ENCODE measurements around the gene LYRM7.

DNA sequence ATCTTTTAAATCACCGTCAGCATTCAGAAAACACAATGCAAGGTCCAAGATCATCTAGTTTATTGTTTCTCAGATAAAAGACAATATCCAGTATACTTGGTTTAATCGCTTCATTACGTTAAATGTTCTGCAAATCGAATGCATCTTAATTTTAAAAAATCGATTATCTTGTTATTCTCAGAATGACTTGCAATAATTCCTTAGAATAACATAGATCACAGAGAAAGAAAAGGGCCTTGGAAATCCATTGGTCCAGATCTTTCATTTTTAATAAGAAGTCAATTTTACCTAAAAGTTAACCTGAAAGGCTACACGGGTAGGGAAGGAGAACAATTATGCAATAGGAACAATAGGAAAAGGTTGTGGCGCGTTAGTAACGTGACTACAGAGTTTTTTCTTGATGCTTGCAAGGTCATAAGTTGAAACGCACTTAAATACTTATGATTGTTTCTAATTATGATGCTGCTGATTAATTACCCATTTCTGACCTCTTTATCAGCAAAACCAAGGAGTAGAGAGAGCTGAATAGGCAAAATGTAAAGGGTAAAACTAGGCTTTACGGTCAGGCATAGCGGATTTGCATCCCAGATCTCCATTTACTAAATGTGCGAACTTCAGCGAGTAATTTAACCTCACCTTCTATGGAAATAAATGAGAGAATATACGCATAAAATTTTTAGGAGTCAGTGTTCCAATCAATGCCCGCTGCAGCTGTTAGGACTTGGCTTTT, 769 bp upstream of the LYRM7 start:
- TF ChIP-seq, protein P1, sequence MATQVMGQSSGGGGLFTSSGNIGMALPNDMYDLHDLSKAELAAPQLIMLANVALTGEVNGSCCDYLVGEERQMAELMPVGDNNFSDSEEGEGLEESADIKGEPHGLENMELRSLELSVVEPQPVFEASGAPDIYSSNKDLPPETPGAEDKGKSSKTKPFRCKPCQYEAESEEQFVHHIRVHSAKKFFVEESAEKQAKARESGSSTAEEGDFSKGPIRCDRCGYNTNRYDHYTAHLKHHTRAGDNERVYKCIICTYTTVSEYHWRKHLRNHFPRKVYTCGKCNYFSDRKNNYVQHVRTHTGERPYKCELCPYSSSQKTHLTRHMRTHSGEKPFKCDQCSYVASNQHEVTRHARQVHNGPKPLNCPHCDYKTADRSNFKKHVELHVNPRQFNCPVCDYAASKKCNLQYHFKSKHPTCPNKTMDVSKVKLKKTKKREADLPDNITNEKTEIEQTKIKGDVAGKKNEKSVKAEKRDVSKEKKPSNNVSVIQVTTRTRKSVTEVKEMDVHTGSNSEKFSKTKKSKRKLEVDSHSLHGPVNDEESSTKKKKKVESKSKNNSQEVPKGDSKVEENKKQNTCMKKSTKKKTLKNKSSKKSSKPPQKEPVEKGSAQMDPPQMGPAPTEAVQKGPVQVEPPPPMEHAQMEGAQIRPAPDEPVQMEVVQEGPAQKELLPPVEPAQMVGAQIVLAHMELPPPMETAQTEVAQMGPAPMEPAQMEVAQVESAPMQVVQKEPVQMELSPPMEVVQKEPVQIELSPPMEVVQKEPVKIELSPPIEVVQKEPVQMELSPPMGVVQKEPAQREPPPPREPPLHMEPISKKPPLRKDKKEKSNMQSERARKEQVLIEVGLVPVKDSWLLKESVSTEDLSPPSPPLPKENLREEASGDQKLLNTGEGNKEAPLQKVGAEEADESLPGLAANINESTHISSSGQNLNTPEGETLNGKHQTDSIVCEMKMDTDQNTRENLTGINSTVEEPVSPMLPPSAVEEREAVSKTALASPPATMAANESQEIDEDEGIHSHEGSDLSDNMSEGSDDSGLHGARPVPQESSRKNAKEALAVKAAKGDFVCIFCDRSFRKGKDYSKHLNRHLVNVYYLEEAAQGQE (IDR thresholded peaks at IDR 0.05; ENCODE audit: insufficient read depth in 1 of 2, low read depth in 2 of 2, low read length in 2 of 2), result no peak
- TF ChIP-seq POLR2AphosphoS5 (IDR thresholded peaks at IDR 0.05; ENCODE audit: low read depth, low read length), result no peak

Data from PFSK-1 (cell line).